ENCODE results near the gene HDAC4.

DNA sequence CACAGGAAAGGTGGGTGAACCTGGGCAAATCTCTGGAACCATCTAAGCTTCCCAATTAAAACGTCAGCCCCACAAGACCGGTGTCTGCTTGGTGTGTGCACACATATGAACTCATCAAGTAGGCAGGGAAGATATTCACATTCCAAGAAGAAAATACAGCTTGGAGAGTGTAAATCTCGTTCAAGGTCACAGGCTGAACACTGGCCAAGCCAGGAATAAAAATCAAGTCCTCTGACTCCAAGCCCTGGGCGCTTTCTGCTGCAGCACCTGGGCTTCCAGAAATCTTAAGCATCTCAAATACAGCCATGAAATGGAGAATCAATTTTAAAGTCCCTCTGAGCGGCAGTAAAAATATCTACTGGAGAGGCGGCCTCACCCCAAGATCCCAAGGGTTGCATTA is 402.0 kb downstream of the HDAC4 start:
- TF ChIP-seq, protein P1, sequence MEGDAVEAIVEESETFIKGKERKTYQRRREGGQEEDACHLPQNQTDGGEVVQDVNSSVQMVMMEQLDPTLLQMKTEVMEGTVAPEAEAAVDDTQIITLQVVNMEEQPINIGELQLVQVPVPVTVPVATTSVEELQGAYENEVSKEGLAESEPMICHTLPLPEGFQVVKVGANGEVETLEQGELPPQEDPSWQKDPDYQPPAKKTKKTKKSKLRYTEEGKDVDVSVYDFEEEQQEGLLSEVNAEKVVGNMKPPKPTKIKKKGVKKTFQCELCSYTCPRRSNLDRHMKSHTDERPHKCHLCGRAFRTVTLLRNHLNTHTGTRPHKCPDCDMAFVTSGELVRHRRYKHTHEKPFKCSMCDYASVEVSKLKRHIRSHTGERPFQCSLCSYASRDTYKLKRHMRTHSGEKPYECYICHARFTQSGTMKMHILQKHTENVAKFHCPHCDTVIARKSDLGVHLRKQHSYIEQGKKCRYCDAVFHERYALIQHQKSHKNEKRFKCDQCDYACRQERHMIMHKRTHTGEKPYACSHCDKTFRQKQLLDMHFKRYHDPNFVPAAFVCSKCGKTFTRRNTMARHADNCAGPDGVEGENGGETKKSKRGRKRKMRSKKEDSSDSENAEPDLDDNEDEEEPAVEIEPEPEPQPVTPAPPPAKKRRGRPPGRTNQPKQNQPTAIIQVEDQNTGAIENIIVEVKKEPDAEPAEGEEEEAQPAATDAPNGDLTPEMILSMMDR (IDR thresholded peaks at IDR 0.05): no peak
- no peak for TF ChIP-seq SIN3A (IDR thresholded peaks at IDR 0.05; ENCODE audit: borderline replicate concordance, insufficient read depth, low read depth, low read length)
